GM21717 (cell line): Measurements from ENCODE around the gene PPM1M.

Source experiments
- ATAC-seq: cut with Tn5 transposase; IDR thresholded peaks from one replicate; pipeline ENCODE4 v1.9.1; 2021; ENCODE audit warnings: mild to moderate bottlenecking, moderate library complexity; ENCODE audit not compliant: unreplicated experiment

The PPM1M gene

GRCh38 chr3:52243791-52244628 lies 1.5 kb upstream of the PPM1M start:
- peak; percentile 31 for ATAC-seq

GRCh38 chr3:52246264-52246620 lies 683 bp downstream of the PPM1M start:
- ATAC-seq = no peak

- ATAC-seq = no peak
These were observed 1.3 kb downstream of the PPM1M start for GRCh38 chr3:52246728-52247408.

GRCh38 chr3:52247409-52248164 lies 2.0 kb downstream of the PPM1M start:
- no peak for ATAC-seq

- no peak for ATAC-seq
These were observed 2.6 kb downstream of the PPM1M start for GRCh38 chr3:52248165-52248541.

GRCh38 chr3:52248816-52249547 lies 3.4 kb downstream of the PPM1M start:
- no peak for ATAC-seq

- ATAC-seq = no peak
These were observed 4.1 kb downstream of the PPM1M start for GRCh38 chr3:52249683-52250082.

- no peak for ATAC-seq
These were observed 4.6 kb downstream of the PPM1M start for GRCh38 chr3:52250122-52250521.

GRCh38 chr3:52253314-52254304 lies 8.1 kb downstream of the PPM1M start:
- peak; percentile 83 for ATAC-seq

GRCh38 chr3:52254608-52255007 lies 9.0 kb downstream of the PPM1M start:
- no peak for ATAC-seq

- no peak for ATAC-seq
These were observed 10.6 kb downstream of the PPM1M start for GRCh38 chr3:52256159-52256558.

GRCh38 chr3:52256622-52257021 lies 11.1 kb downstream of the PPM1M start:
- ATAC-seq = no peak

GRCh38 chr3:52257911-52258310 lies 12.4 kb downstream of the PPM1M start:
- no peak for ATAC-seq

- ATAC-seq = no peak
These were observed 13.5 kb downstream of the PPM1M start for GRCh38 chr3:52259035-52259434.

GRCh38 chr3:52259448-52259847 lies 13.9 kb downstream of the PPM1M start:
- no peak for ATAC-seq

GRCh38 chr3:52262447-52262846 lies 16.9 kb downstream of the PPM1M start:
- ATAC-seq = no peak

- ATAC-seq = no peak
These were observed 19.8 kb downstream of the PPM1M start for GRCh38 chr3:52265387-52265786.

GRCh38 chr3:52268036-52268435 lies 22.5 kb downstream of the PPM1M start:
- ATAC-seq = no peak

- no peak for ATAC-seq
These were observed 24.2 kb downstream of the PPM1M start for GRCh38 chr3:52269776-52270175.

GRCh38 chr3:52270252-52270754 lies 24.7 kb downstream of the PPM1M start:
- ATAC-seq = no peak
